B cell (primary cell): ENCODE measurements around the gene ETFBKMT.

Source experiments
- CTCF ChIP-seq: fragments of 200-600 bp; IDR thresholded peaks from one replicate; pipeline ENCODE4 v1.8.0; 2022; ENCODE audit warnings: antibody characterized with exemption, mild to moderate bottlenecking
- EZH2 ChIP-seq: IDR thresholded peaks from 2 replicates; pipeline ENCODE4 v1.6.1; 2012; ENCODE audit warnings: borderline replicate concordance, low read depth, mild to moderate bottlenecking, moderate library complexity, low read length; ENCODE audit not compliant: insufficient read depth, poor library complexity, severe bottlenecking

GRCh38 chr12:31626270-31626995 is 33.1 kb upstream of the ETFBKMT start:
- no peak for TF ChIP-seq EZH2
- TF ChIP-seq CTCF = no peak
